HG03432 (cell line): Measurements from ENCODE around the gene CHCHD4.
"Not testable (repeated sequence)": the region's sequence is repeated elsewhere in the genome, so short reads cannot be mapped to it uniquely, and the experiment has no call there.

Experiments used
- ATAC-seq: cut with Tn5 transposase; IDR thresholded peaks from one replicate; pipeline ENCODE4 v1.9.1; 2021; ENCODE audit warnings: mild to moderate bottlenecking, moderate library complexity; ENCODE audit not compliant: unreplicated experiment

The CHCHD4 gene

GRCh38 chr3:14077310-14077709, 47.4 kb downstream of the CHCHD4 start:
- ATAC-seq: no peak

- not testable (repeated sequence) for ATAC-seq
Observed at GRCh38 chr3:14075233-14075632, 49.4 kb downstream of the CHCHD4 start.

DNA sequence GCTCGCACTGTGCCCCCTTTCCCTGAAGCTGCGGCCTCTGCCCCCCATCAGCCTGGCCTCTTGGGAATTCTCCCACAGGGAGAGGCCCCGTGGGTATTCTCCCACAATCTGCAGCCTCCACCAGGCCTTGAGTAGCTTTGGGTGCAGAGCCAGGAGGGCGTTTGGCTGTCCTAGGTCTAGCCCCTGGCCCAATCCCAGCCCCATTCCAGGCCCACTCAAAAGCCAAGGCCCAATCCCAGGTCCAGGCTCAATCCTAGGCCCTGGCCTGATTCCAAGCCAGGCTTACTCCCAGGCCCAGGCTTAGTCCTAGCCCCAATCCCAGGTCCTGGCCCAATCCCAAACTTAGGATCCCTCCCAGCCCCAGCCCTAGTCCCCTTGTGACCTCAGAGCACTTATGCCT, 59.8 kb downstream of the CHCHD4 start:
- ATAC-seq: no peak

DNA sequence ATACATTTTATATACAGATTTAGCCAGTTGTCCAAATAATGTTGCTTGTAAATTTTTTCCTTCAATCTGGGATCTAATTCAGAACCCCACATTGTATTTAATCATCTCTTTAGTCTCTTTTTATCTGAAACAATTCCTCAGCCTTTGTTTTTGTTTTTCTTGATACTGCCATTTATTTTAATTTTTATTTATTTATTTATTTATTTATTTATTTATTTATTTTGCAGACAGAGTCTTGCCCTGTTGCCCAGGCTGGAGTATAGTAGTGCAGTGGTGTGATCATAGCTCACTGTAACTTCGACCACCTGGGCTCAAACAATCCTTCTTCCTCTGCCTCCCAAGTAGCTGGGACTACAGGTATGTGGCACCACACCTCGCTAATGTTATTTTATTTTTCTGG, 61.5 kb downstream of the CHCHD4 start:
- no peak for ATAC-seq
